Kidney (tissue), 14 donors: Measurements from ENCODE around the gene BTBD9. TPM values are rescaled to one million over a fixed set of nuclear protein-coding genes. Genes with fewer than 3 reads are reported as not detected.
A peak's percentile ranks its signal among the peaks of the same experiment; 100 is the strongest.

Source experiments
- DNase-seq, 5 donors: peaks; one replicate each; pipeline ENCODE4 v3.0.0-alpha.2; 2013 to 2020
- FAIRE-seq: peaks from 2 replicates; lab custom pipeline; 2012; peaks lifted over from hg19 to GRCh38; lab: Jason Lieb, UNC
- H3K27ac ChIP-seq, 2 donors: one replicate each; pipeline ENCODE4 v1.7.0; 2013; ENCODE audit warnings: low read depth in 2 of 2, low read length in 2 of 2, inconsistent platforms in 1 of 2
- H3K27me3 ChIP-seq: one replicate; pipeline ENCODE4 v1.7.1; 2013; ENCODE audit warnings: low read length, inconsistent platforms; ENCODE audit not compliant: control insufficient read depth, insufficient read depth
- H3K36me3 ChIP-seq, 3 donors: one replicate each; pipeline versions ENCODE4 v1.7.0 to v1.7.1; 2013; ENCODE audit warnings: low read length in 3 of 3, control low read depth in 1 of 3, inconsistent platforms in 1 of 3; ENCODE audit not compliant: insufficient read depth in 3 of 3, control insufficient read depth in 2 of 3
- H3K4me1 ChIP-seq, 3 donors: one replicate each; pipeline versions ENCODE4 v1.7.0 to v1.7.1; 2013; ENCODE audit warnings: low read length in 3 of 3, inconsistent platforms in 1 of 3, low read depth in 1 of 3; ENCODE audit not compliant: control insufficient read depth in 2 of 3, insufficient read depth in 2 of 3
- H3K4me3 ChIP-seq, 3 donors: one replicate each; pipeline versions ENCODE4 v1.7.0 to v1.8.1; 2013; ENCODE audit warnings: low read length in 3 of 3, control low read depth in 1 of 3, inconsistent platforms in 1 of 3
- H3K9ac ChIP-seq, 3 donors: one replicate each; pipeline versions ENCODE4 v1.7.0 to v1.7.1; 2013; ENCODE audit warnings: low read length in 3 of 3, control low read depth in 1 of 3, inconsistent platforms in 1 of 3
- H3K9me3 ChIP-seq, 3 donors: one replicate each; pipeline versions ENCODE4 v1.7.0 to v1.7.1; 2013; ENCODE audit warnings: low read length in 3 of 3, control low read depth in 1 of 3, inconsistent platforms in 1 of 3; ENCODE audit not compliant: control insufficient read depth in 2 of 3, insufficient read depth in 1 of 3
- CTCF ChIP-seq: IDR thresholded peaks from 3 replicates; pipeline ENCODE4 v1.5.1; 2012; ENCODE audit warnings: mild to moderate bottlenecking, moderate library complexity, borderline replicate concordance; ENCODE audit not compliant: insufficient read depth; ENCODE audit errors: extremely low read depth
- intact Hi-C: fragments of 100-400 bp; cut with DNase I; formaldehyde crosslinking; loops from one replicate; pipeline ENCODE4 v1.11.1; 2022
- polyA plus RNA-seq: library from polyadenylated mRNA; stranded (reverse); fragments of 350-450 nt; fragmentation: Illumina TruSeq; extraction: RNeasy Lipid Tissue Mini Kit (QIAGEN cat#74804); gene quantifications from one replicate; pipeline ENCODE4 v1.2.3, GENCODE V29; 2014; ENCODE audit warnings: low read depth, low replicate concordance; ENCODE audit not compliant: insufficient read depth
- total RNA-seq: library from RNA; stranded (reverse); fragmentation: NEBNext Ultra II Directional; extraction: Animal tissue kit (Norgen Biotek cat#: 25700); gene quantifications from one replicate; pipeline ENCODE4 v1.2.1, GENCODE V29; 2021
- donor health status: control.
- donor health status: control.
- donor health status: control.
- donor health status: control.
- donor health status: control.
- donor health status: DM: yes; HTN: yes; CAD: no.
- donor health status: Normal renal cell carcinoma (clear cell type).

The BTBD9 gene
- total and polyA plus RNA-seq, 2 donors from 2014 or later = 4.2 to 29.9 TPM

GRCh38 chr6:38644951-38645350, 5.2 kb upstream of the BTBD9 start:
- DNase-seq (no peak), FAIRE-seq (peak; percentile 32)
- peak overlapping the region in 1 of 2 donors; percentile 45 for H3K27ac ChIP-seq
- H3K9ac ChIP-seq = no peak overlapping the region
- intact Hi-C loops = no loop called here
- peaks cover 0 to 2% (median 0%) of the 10 kb centered on the region in 3 donors for H3K36me3 ChIP-seq
- H3K4me1 ChIP-seq = peaks cover 0 to 7% (median 4%) of the 10 kb centered on the region in 3 donors
- H3K27me3 ChIP-seq = no peaks in the 10 kb centered on the region
- TF ChIP-seq CTCF = no peak
- no peak overlapping the region for H3K4me3 ChIP-seq
- no peaks in the 10 kb centered on the region for H3K9me3 ChIP-seq

- peak overlapping the region; percentile 85 to 96 (median 89) for H3K9ac ChIP-seq
- intact Hi-C loops = no loop called here
- FAIRE-seq (no peak), DNase-seq (peak in 4 of 5 donors; percentile 10 to 72 (median 31))
- TF ChIP-seq CTCF = no peak
- no peaks in the 10 kb centered on the region for H3K27me3 ChIP-seq
- H3K4me1 ChIP-seq = peaks cover 4 to 10% (median 7%) of the 10 kb centered on the region in 3 donors
- H3K27ac ChIP-seq = peak overlapping the region; percentile 72 to 95
- H3K9me3 ChIP-seq = no peaks in the 10 kb centered on the region
- peak overlapping the region; percentile 91 to 98 (median 96) for H3K4me3 ChIP-seq
- no peaks in the 10 kb centered on the region for H3K36me3 ChIP-seq
Observed at GRCh38 chr6:38640216-38640909, 634 bp upstream of the BTBD9 start.

- Histone ChIP-seq H3K9ac (peak overlapping the region; percentile 72 to 96 (median 89)), H3K9me3 (no peaks in the 10 kb centered on the region), H3K36me3 (no peaks in the 10 kb centered on the region), H3K4me1 (peaks cover 4 to 10% (median 7%) of the 10 kb centered on the region in 3 donors), H3K4me3 (peak overlapping the region; percentile 91 to 98 (median 96)), H3K27ac (peak overlapping the region; percentile 72 to 95), H3K27me3 (no peaks in the 10 kb centered on the region)
- DNase-seq (peak in 2 of 5 donors; percentile 53 to 74), FAIRE-seq (no peak)
- intact Hi-C loops = no loop called here
- no peak for TF ChIP-seq CTCF
Observed at GRCh38 chr6:38638941-38639497, 710 bp downstream of the BTBD9 start.
